Activated CD8-positive, alpha-beta memory T cell treated with anti-CD3 and anti-CD28 coated beads, Interleukin-2, amount 50 U/mL, for 48 hours (primary cell): ENCODE results near the gene NCF2.

Experiments
- DNase-seq: peaks from one replicate; pipeline ENCODE4 v3.0.0-alpha.2; 2020

The NCF2 gene

GRCh38 chr1:183582021-183582713, 8.1 kb downstream of the NCF2 start:
- DNase-seq, result no peak

GRCh38 chr1:183580281-183580682, 10.0 kb downstream of the NCF2 start:
- no peak for DNase-seq

GRCh38 chr1:183578856-183579255, 11.4 kb downstream of the NCF2 start:
- DNase-seq, result no peak

GRCh38 chr1:183577897-183578465, 12.3 kb downstream of the NCF2 start:
- DNase-seq, result no peak

GRCh38 chr1:183576537-183576936, 13.7 kb downstream of the NCF2 start:
- no peak for DNase-seq

- no peak for DNase-seq
Observed at GRCh38 chr1:183575606-183576005, 14.7 kb downstream of the NCF2 start.

DNA sequence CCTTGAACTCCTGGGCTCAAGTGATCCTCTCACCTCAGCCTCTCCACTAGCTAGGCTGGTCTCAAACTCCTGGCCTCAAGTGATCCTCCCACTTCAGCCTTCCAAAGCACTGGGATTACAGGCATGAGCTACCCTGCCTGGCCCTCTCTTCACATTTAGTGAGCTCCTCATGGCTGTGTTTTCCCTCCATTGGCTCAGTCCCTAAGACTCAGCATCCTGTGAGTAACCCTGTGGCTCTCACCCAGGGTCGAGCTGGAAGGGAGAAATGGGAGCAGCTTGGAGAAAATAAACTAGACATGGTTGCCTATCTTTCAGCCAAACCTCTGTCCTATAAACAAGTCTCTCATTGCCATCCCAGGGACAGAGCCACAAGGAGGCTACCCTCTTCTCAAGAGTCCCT, 17.5 kb downstream of the NCF2 start:
- no peak for DNase-seq

- no peak for DNase-seq
Observed at GRCh38 chr1:183571678-183572268, 18.5 kb downstream of the NCF2 start.

DNA sequence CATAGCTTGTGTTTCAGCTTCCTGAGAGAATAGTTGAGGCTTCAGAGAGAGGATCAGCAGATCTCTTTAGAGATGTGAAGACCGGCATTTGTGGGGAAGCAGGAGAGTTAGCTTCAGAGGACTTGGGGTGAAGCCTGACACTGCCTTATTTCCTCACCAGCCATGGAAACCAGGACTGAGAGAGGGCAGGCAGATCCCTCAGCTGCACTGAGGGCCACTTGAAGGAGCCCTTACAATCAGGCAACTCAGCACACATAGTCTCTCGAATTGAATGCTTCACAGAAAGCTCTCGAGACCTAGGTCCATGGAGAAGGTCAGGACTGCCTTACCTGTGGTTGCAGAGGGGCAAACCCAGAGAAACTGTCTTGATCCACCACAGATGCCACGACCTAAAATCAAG, 19.8 kb downstream of the NCF2 start:
- DNase-seq, result no peak

GRCh38 chr1:183569801-183570200, 20.5 kb downstream of the NCF2 start:
- no peak for DNase-seq

- DNase-seq, result no peak
Observed at GRCh38 chr1:183569141-183569540, 21.1 kb downstream of the NCF2 start.

GRCh38 chr1:183568176-183569021, 21.9 kb downstream of the NCF2 start:
- no peak for DNase-seq

DNA sequence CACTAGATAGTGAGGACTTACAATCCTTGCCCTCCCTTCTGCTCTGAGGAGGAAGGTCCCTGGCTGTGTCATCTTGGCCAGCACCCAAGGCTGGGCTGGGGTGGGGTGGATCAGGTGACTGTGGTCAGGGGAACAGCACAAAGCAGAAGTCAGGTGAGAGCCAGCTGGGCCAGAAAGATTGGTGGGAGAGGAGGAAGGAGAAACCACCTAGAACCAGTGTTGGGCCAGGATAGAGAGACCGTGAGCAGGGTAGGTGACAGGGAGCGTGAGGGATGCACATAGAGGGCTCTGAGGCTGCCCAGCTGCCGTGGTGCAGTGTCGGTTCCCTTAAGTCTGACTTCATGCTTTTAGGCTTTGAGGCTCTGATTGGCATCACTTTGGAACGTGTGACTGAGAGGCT, 22.7 kb downstream of the NCF2 start:
- DNase-seq, result no peak

GRCh38 chr1:183566026-183566425, 24.2 kb downstream of the NCF2 start:
- DNase-seq, result no peak

DNA sequence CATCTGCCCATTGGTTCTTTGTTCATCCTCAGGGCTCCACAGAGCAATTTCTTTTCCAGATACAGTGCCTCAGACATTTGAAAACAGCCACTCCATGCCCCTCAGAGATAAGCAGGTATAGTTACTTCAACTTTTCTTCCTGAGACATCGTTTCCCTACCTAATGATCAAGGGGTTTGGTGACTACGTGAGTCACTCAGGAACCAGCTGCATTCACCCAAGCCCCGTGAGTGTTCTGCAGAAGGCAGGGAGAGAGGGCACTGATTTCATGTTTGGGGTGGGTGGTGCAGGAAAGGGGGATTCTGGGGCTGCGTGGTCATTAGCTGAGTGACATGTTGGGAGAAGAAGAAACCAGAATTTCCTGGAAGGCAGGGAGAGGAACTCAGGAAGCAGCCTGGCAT, 25.0 kb downstream of the NCF2 start:
- no peak for DNase-seq

DNA sequence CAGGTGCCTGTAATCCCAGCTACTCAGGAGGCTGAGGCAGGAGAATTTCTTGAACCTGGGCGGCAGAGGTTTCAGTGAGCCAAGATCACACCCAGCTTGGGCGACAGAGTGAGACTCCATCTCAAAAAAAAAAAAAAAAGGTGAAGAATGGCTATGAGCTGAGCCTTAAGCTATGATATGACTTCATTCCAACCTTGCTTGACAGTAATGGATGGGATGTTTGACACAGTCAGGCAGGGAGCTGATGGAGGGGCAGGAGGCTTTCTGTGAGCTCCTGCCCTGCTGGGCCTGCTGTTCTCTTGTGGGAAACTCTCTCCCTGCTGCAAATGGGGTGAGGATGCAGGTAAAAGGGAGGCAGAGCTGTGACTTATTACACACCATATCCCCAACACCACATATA, 27.6 kb downstream of the NCF2 start:
- no peak for DNase-seq

GRCh38 chr1:183559061-183559460, 31.2 kb downstream of the NCF2 start:
- no peak for DNase-seq

- no peak for DNase-seq
Observed at GRCh38 chr1:183554577-183554976, 35.7 kb downstream of the NCF2 start.

GRCh38 chr1:183553764-183554163, 36.5 kb downstream of the NCF2 start:
- DNase-seq, result no peak

DNA sequence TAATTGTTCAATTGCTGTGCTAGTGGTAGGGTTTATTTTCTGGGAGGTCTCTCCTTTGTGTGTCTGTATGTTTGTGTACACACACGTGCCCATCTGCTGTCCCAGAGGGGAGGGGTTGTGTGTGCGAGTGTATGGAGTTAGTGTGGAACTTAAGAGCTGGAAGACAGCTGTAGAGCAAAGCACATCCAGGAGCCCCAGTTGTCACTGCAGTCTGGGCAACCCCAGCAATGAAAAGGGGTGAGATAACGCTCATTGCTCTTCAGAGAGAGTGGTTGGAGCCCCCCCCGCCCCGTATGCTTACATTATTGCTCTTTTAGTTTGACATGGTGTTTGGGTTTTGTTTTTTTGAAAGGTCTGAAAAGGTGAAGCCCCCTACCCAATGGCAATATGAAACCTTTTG, 36.9 kb downstream of the NCF2 start:
- DNase-seq, result no peak

- DNase-seq, result no peak
Observed at GRCh38 chr1:183552891-183553290, 37.4 kb downstream of the NCF2 start.

- no peak for DNase-seq
Observed at GRCh38 chr1:183552441-183552840, 37.8 kb downstream of the NCF2 start.

GRCh38 chr1:183551924-183552323, 38.3 kb downstream of the NCF2 start:
- no peak for DNase-seq

DNA sequence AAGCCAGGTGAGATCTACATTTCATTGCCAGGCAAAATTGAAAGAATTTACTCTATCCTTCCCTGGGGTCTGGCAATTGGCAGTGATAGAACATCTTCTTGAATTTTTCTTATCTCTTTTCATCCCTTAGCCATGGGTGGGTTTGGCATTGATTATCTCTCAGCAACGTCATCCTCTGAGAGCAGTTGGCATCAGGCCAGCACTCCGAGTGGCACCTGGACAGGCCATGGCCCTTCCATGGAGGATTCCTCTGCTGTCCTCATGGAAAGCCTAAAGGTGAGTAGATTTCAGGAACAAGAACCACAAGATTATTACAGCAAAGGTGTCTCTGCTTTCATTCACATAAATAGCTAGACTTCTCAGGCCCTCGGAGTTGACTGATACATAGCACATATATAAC, 39.3 kb downstream of the NCF2 start:
- DNase-seq, result no peak
